Ectodermal cell (in vitro differentiated cells): ENCODE data around the gene ERAL1.
"Not testable (repeated sequence)": the region's sequence is repeated elsewhere in the genome, so short reads cannot be mapped to it uniquely, and the experiment has no call there.

Source experiments
- H3K27ac ChIP-seq: 2 replicates; pipeline ENCODE4 v1.7.0; 2013; ENCODE audit warnings: mild to moderate bottlenecking, low read depth, low read length; ENCODE audit not compliant: insufficient read depth, poor library complexity, severe bottlenecking
- H3K27me3 ChIP-seq: 2 replicates; pipeline ENCODE4 v1.7.0; 2013; ENCODE audit warnings: mild to moderate bottlenecking, low read length; ENCODE audit not compliant: insufficient read depth, control insufficient read depth, poor library complexity, severe bottlenecking
- H3K36me3 ChIP-seq: one replicate; pipeline ENCODE4 v1.7.0; 2013; ENCODE audit warnings: low read length; ENCODE audit not compliant: control insufficient read depth, insufficient read depth
- H3K4me1 ChIP-seq: one replicate; pipeline ENCODE4 v1.7.0; 2013; ENCODE audit warnings: low read length; ENCODE audit not compliant: control insufficient read depth, insufficient read depth
- H3K4me3 ChIP-seq: 2 replicates; pipeline ENCODE4 v1.7.0; 2013; ENCODE audit warnings: low read depth, low read length, control low read depth; ENCODE audit not compliant: insufficient read depth
- H3K9me3 ChIP-seq: 2 replicates; pipeline ENCODE4 v1.7.0; 2013; ENCODE audit warnings: mild to moderate bottlenecking, low read length, moderate library complexity; ENCODE audit not compliant: control insufficient read depth
- WGBS, 2 experiments: methylation state at CpG; one replicate each; pipeline ENCODE4 v1.1.7; 2013; ENCODE audit warnings: missing lambda C conversion rate in 2 of 2; 5-methylcytosine and 5-hydroxymethylcytosine counted together

ERAL1 gene

DNA sequence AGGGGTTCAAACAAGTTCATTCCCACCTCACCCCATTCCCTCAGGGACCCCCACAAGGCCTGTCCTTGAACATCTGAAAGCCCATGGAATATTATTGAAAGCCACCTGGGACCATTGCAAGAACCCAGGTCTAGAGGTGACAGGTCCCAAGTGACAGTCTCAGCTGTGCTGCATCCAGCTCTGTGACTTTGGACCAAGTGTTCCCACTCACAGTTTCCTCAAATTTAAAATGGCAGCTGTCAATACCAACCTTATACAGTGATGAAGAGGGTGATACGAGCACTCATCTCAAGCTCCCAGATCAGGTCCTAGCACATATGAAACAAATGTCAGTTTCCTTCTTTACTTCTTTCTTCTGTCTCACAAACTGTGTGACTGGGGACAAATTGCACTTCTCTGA, 9.1 kb downstream of the ERAL1 start:
- Histone ChIP-seq H3K4me1 (peaks cover 3% of the 10 kb centered on the region), H3K36me3 (peaks cover 5% of the 10 kb centered on the region), H3K27me3 (no peaks in the 10 kb centered on the region), H3K9me3 (no peaks in the 10 kb centered on the region), H3K27ac (no peak overlapping the region), H3K4me3 (no peak overlapping the region)
- 92 to 95% methylated on average over 1 of the region's 1 CpG for WGBS, 2 experiments

- Histone ChIP-seq H3K4me1 (peaks cover 3% of the 10 kb centered on the region), H3K36me3 (peaks cover 3% of the 10 kb centered on the region), H3K9me3 (no peaks in the 10 kb centered on the region), H3K27me3 (no peaks in the 10 kb centered on the region), H3K4me3 (no peak overlapping the region), H3K27ac (no peak overlapping the region)
- WGBS, 2 experiments = 83 to 86% methylated on average over 11 of the region's 11 CpGs
Measured at GRCh38 chr17:28864991-28865849, 10.4 kb downstream of the ERAL1 start.

GRCh38 chr17:28865946-28866752, 11.3 kb downstream of the ERAL1 start:
- WGBS, 2 experiments = 91 to 92% methylated on average over 13 of the region's 13 CpGs
- H3K9me3 ChIP-seq = no peaks in the 10 kb centered on the region
- peaks cover 3% of the 10 kb centered on the region for H3K4me1 ChIP-seq
- H3K27ac ChIP-seq = no peak overlapping the region
- H3K27me3 ChIP-seq = no peaks in the 10 kb centered on the region
- no peaks in the 10 kb centered on the region for H3K36me3 ChIP-seq
- no peak overlapping the region for H3K4me3 ChIP-seq

DNA sequence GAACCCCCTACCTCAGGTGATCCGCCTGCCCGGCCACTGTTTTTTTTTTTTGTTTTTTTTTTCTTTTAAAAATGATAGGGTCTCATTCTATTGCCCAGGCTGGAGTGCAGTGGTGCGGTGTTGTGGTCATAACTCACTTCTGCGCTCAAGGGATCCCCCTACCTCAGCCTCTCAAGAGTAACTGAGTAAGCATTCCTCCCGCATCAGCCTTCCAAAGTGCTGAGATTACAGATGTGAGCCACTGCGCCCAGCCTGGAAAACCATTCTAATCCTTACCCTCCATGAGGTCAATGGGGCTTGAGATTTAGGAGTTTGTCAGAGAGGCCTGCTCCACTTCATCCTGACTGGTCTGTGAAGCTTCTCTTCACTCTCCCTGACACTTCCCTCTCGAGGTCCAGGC, 12.5 kb downstream of the ERAL1 start:
- Histone ChIP-seq H3K4me3 (no peak overlapping the region), H3K27ac (no peak overlapping the region), H3K36me3 (no peaks in the 10 kb centered on the region), H3K9me3 (no peaks in the 10 kb centered on the region), H3K27me3 (no peaks in the 10 kb centered on the region), H3K4me1 (no peaks in the 10 kb centered on the region)
- WGBS, 2 experiments = 83 to 95% methylated on average over 7 of the region's 7 CpGs

DNA sequence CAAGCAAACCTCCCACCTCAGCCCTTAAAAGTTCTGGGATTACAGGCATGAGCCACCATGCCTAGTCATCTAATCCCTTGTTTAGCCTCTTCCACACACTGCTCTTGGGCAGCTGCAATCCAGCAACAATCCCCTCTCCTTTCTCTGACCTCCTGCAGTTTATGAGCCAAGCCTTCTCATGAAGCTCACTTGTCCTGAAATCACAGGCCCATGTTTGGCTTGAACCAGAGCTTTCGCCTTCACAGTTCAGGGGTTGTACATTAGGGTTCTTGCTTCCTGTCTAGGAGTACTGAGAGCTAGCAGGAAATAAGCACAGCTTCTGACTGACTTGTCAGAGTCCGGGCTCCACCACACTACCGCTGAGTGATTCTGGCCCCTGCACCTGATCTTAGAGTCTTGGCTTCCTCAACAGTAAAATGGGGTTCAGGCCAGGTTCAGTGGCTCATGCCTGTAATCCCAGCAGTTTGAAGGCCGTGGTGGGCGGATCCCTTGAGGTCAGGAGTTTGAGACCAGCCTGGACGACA, 16.3 kb downstream of the ERAL1 start:
- H3K27ac ChIP-seq = no peak overlapping the region
- 90 to 93% methylated on average over 6 of the region's 6 CpGs for WGBS, 2 experiments
- H3K36me3 ChIP-seq = no peaks in the 10 kb centered on the region
- H3K27me3 ChIP-seq = no peaks in the 10 kb centered on the region
- no peaks in the 10 kb centered on the region for H3K4me1 ChIP-seq
- no peak overlapping the region for H3K4me3 ChIP-seq
- H3K9me3 ChIP-seq = no peaks in the 10 kb centered on the region

DNA sequence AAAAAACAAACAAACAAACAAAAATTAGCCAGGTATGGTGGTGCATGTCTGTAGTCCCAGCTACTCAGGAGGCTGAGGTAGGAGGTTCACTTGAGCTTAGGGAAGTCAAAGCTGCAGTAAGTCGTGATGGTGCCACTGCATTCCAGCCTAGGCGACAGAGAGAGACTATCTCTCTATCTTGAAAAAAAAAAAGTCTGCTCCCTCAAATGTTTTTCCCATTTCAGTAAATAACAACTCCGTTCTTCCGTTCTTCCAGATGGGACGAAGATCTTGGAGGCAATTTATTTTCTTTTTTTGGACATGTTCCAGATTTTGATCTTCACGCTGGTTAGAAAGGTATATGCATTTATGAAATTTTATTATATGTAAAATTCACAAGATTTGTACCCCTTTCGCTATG, 19.0 kb downstream of the ERAL1 start:
- 96 to 97% methylated on average over 5 to 6 of the region's 7 CpGs for WGBS, 2 experiments
- no peak overlapping the region for H3K4me3 ChIP-seq
- H3K4me1 ChIP-seq = no peaks in the 10 kb centered on the region
- no peaks in the 10 kb centered on the region for H3K36me3 ChIP-seq
- H3K9me3 ChIP-seq = no peaks in the 10 kb centered on the region
- no peak overlapping the region for H3K27ac ChIP-seq
- no peaks in the 10 kb centered on the region for H3K27me3 ChIP-seq

GRCh38 chr17:28874750-28875149, 19.9 kb downstream of the ERAL1 start:
- Histone ChIP-seq H3K36me3 (peaks cover 6% of the 10 kb centered on the region), H3K27me3 (no peaks in the 10 kb centered on the region), H3K27ac (no peak overlapping the region), H3K4me1 (no peaks in the 10 kb centered on the region), H3K9me3 (no peaks in the 10 kb centered on the region), H3K4me3 (no peak overlapping the region)
- WGBS, 2 experiments = 88 to 91% methylated on average over 3 of the region's 3 CpGs

- Histone ChIP-seq H3K27me3 (no peaks in the 10 kb centered on the region), H3K4me3 (no peak overlapping the region), H3K4me1 (no peaks in the 10 kb centered on the region), H3K9me3 (no peaks in the 10 kb centered on the region), H3K36me3 (peaks cover 9% of the 10 kb centered on the region), H3K27ac (no peak overlapping the region)
- 89 to 92% methylated on average over 1 of the region's 1 CpG for WGBS, 2 experiments
Measured at GRCh38 chr17:28875848-28876550, 21.2 kb downstream of the ERAL1 start.

DNA sequence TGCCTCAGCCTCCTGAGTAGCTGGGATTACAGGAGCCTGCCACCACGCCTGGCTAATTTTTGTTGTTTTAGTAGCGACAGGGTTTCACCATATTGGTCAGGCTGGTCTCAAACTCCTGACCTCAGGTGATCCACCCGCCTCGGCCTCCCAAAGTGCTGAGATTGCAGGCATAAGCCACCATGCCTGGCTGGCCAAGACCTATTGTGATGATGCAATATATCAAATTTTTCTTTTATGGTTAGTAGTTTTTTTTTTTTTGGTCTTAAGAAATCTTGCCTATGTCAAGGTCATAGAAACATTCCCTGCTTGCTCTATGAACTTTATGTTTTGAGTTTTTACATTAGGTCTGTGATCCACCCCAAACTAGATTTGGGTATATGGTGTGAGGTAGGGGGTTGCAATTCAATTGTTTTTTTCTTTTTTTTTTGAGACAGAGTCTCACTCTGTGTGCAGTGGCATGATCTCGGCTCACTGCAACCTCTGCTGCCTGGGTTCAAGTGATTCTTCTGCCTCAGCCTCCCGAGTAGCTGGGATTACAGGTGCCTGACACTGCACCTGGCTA, 22.4 kb downstream of the ERAL1 start:
- H3K27me3 ChIP-seq, H3K4me3 ChIP-seq, H3K27ac ChIP-seq, H3K4me1 ChIP-seq, H3K9me3 ChIP-seq: not testable (repeated sequence)
- WGBS, 2 experiments = 93 to 95% methylated on average over 6 of the region's 6 CpGs
- peaks cover 19% of the 10 kb centered on the region for H3K36me3 ChIP-seq
